LNCAP (cell line): Measurements from ENCODE around the gene NFKBIZ.

Experiments used
- CTCF ChIP-seq: fragments of 450-650 bp; IDR thresholded peaks from 2 replicates; pipeline ENCODE4 v1.5.1; 2017; ENCODE audit warnings: mild to moderate bottlenecking

The NFKBIZ gene

GRCh38 chr3:101836652-101837598, 12.4 kb upstream of the NFKBIZ start:
- no peak for TF ChIP-seq CTCF

- TF ChIP-seq CTCF: no peak
These were observed 10.6 kb upstream of the NFKBIZ start for GRCh38 chr3:101838691-101839090.

GRCh38 chr3:101840066-101840465, 9.2 kb upstream of the NFKBIZ start:
- no peak for TF ChIP-seq CTCF

GRCh38 chr3:101842245-101842934, 6.9 kb upstream of the NFKBIZ start:
- no peak for TF ChIP-seq CTCF

GRCh38 chr3:101842935-101843330, 6.4 kb upstream of the NFKBIZ start:
- TF ChIP-seq CTCF: no peak

- no peak for TF ChIP-seq CTCF
These were observed 3.9 kb upstream of the NFKBIZ start for GRCh38 chr3:101845425-101845824.

GRCh38 chr3:101846709-101847108, 2.6 kb upstream of the NFKBIZ start:
- no peak for TF ChIP-seq CTCF
